Esophagus muscularis mucosa (tissue), 4 donors: ENCODE measurements around the gene TRPV6.

Source experiments
- CTCF ChIP-seq, 3 experiments: fragments of 200-600 bp in 2 of 3; fragments of 450-650 bp in 1 of 3; sonication (generic) in 2 of 3; IDR thresholded peaks; one replicate each; pipeline ENCODE4 v1.5.1; 2017 to 2019; ENCODE audit warnings: antibody characterized with exemption in 3 of 3, mild to moderate bottlenecking in 2 of 3, moderate library complexity in 1 of 3
- EP300 ChIP-seq: sonication (generic); formaldehyde crosslinking; IDR thresholded peaks from one replicate; pipeline ENCODE4 v1.6.1; 2017; ENCODE audit warnings: antibody characterized with exemption
- POLR2A ChIP-seq: fragments of 450-650 bp; IDR thresholded peaks from one replicate; pipeline ENCODE4 v1.6.1; 2017; ENCODE audit warnings: antibody characterized with exemption, moderate library complexity, mild to moderate bottlenecking, low read depth
- POLR2AphosphoS5 ChIP-seq, 2 donors: sonication (generic); formaldehyde crosslinking; IDR thresholded peaks; one replicate each; pipeline ENCODE4 v1.6.1; 2017; ENCODE audit warnings: antibody characterized with exemption in 2 of 2

DNA sequence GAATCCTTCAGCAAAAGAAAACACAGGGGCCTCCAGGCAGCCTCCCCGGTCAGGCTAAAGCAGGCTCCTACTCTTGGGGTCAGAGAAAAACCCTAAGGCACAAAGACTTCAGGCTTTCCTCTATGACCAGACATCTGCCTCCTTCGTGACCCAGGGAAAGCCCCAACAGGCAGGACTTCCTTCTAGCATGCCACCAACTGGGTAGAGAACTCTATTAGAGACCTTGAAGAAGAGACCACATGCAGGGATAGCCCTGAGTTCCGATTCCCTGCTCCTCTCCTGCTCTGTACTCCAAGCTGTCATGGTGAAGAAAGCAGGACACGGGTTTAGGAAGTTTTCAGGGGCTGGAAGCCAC is 1.3 kb downstream of the TRPV6 start:
- TF ChIP-seq CTCF (IDR thresholded peaks at IDR 0.05) (no peak), POLR2A (no peak), EP300 (no peak), POLR2AphosphoS5 (IDR thresholded peaks at IDR 0.05) (no peak)
